HEK293 (cell line): ENCODE data around the gene PRICKLE1.

Source experiments
- CTCF ChIA-PET: fragments of 350-600 bp; formaldehyde crosslinking; extraction: SDS; loops from one replicate; lab custom pipeline; 2021; ENCODE audit warnings: antibody characterized with exemption; lab: Yijun Ruan, JAX
- POLR2A ChIA-PET: fragments of 300-600 bp; formaldehyde crosslinking; extraction: SDS; loops from one replicate; lab custom pipeline; 2020; ENCODE audit warnings: antibody characterized with exemption, inconsistent platforms; lab: Yijun Ruan, JAX
- H3K27ac ChIP-seq: fragments of 200-500 bp; sonication (Bioruptor generic); 2 replicates; pipeline ENCODE4 v1.5.1; 2014; ENCODE audit warnings: low read depth, low read length, control low read depth, inconsistent platforms; ENCODE audit errors: extremely low read depth
- H3K36me3 ChIP-seq, 2 experiments: fragments of 200-500 bp in 1 of 2; sonication (Bioruptor generic) in 1 of 2; 1 replicate in 1 of 2; 2 replicates in 1 of 2; pipeline ENCODE4 v1.5.1; 2014 to 2017; ENCODE audit warnings: inconsistent platforms in 2 of 2, low read length in 2 of 2; ENCODE audit not compliant: control insufficient read depth in 2 of 2, insufficient read depth in 1 of 2
- H3K4me1 ChIP-seq: fragments of 200-500 bp; sonication (Bioruptor generic); 2 replicates; pipeline ENCODE4 v1.5.1; 2014; ENCODE audit warnings: mild to moderate bottlenecking, low read length, inconsistent platforms; ENCODE audit not compliant: control insufficient read depth, insufficient read depth
- H3K4me3 ChIP-seq: 2 replicates; pipeline ENCODE4 v1.5.1; 2011; ENCODE audit warnings: low read depth, mild to moderate bottlenecking, control low read depth, low read length, moderate library complexity
- H3K9me3 ChIP-seq: fragments of 200-500 bp; sonication (Bioruptor generic); 2 replicates; pipeline ENCODE4 v1.5.1; 2014; ENCODE audit warnings: low read depth, low read length, inconsistent platforms; ENCODE audit not compliant: control insufficient read depth, insufficient read depth
- GLI4 ChIP-seq: fragments of 450-650 bp; formaldehyde crosslinking; IDR thresholded peaks from 2 replicates; pipeline ENCODE4 v1.5.1; 2016; ENCODE audit warnings: missing biosample characterization, missing genetic modification characterization
- HIC1 ChIP-seq: fragments of 450-650 bp; formaldehyde crosslinking; IDR thresholded peaks from 2 replicates; pipeline ENCODE4 v1.5.1; 2016; ENCODE audit warnings: missing biosample characterization, missing genetic modification characterization
- KLF10 ChIP-seq: fragments of 450-650 bp; IDR thresholded peaks from 2 replicates; pipeline ENCODE4 v1.5.1; 2018; ENCODE audit warnings: missing biosample characterization, mild to moderate bottlenecking, missing genetic modification characterization
- PRDM1 ChIP-seq: fragments of 450-650 bp; formaldehyde crosslinking; IDR thresholded peaks from 2 replicates; pipeline ENCODE4; 2016; ENCODE audit warnings: missing biosample characterization, missing genetic modification characterization
- SETDB1 ChIP-seq: IDR thresholded peaks from one replicate; pipeline ENCODE4 v1.6.1; 2017; ENCODE audit warnings: mild to moderate bottlenecking, low read length, moderate library complexity, mixed read lengths; ENCODE audit not compliant: insufficient read length
- YY1 ChIP-seq: fragments of 450-650 bp; formaldehyde crosslinking; IDR thresholded peaks from 2 replicates; pipeline ENCODE4 v1.5.1; 2018; ENCODE audit warnings: missing biosample characterization, missing genetic modification characterization
- ZBTB21 ChIP-seq: fragments of 450-650 bp; formaldehyde crosslinking; IDR thresholded peaks from 2 replicates; pipeline ENCODE4 v1.5.1; 2017; ENCODE audit warnings: missing biosample characterization, missing genetic modification characterization
- ZNF140 ChIP-seq: fragments of 450-650 bp; formaldehyde crosslinking; IDR thresholded peaks from 2 replicates; pipeline ENCODE4 v1.5.1; 2016; ENCODE audit warnings: missing biosample characterization, missing genetic modification characterization
- ZNF148 ChIP-seq: fragments of 450-650 bp; formaldehyde crosslinking; IDR thresholded peaks from 2 replicates; pipeline ENCODE4 v1.5.0; 2017; ENCODE audit warnings: missing biosample characterization, missing genetic modification characterization, borderline replicate concordance
- ZNF157 ChIP-seq: fragments of 450-650 bp; formaldehyde crosslinking; IDR thresholded peaks from 2 replicates; pipeline ENCODE4 v1.5.1; 2016; ENCODE audit warnings: missing biosample characterization, missing genetic modification characterization
- ZNF16 ChIP-seq: fragments of 450-650 bp; formaldehyde crosslinking; IDR thresholded peaks from 2 replicates; pipeline ENCODE4 v1.5.1; 2016; ENCODE audit warnings: low read depth, missing biosample characterization, missing genetic modification characterization
- ZNF211 ChIP-seq: fragments of 450-650 bp; formaldehyde crosslinking; IDR thresholded peaks from 2 replicates; pipeline ENCODE4 v1.5.1; 2016; ENCODE audit warnings: low read depth, missing biosample characterization, missing genetic modification characterization
- ZNF24 ChIP-seq: fragments of 450-650 bp; formaldehyde crosslinking; IDR thresholded peaks from 2 replicates; pipeline ENCODE4 v1.5.1; 2016; ENCODE audit warnings: missing biosample characterization, missing genetic modification characterization
- ZNF37A ChIP-seq: fragments of 450-650 bp; IDR thresholded peaks from 2 replicates; pipeline ENCODE4 v1.5.1; 2018; ENCODE audit warnings: missing biosample characterization, missing genetic modification characterization
- ZNF394 ChIP-seq: fragments of 450-650 bp; formaldehyde crosslinking; IDR thresholded peaks from 2 replicates; pipeline ENCODE4 v1.5.1; 2016; ENCODE audit warnings: missing biosample characterization, missing genetic modification characterization, mild to moderate bottlenecking, moderate library complexity, borderline replicate concordance
- ZNF48 ChIP-seq: fragments of 450-650 bp; formaldehyde crosslinking; IDR thresholded peaks from 2 replicates; pipeline ENCODE4 v1.5.1; 2016; ENCODE audit warnings: missing biosample characterization, missing genetic modification characterization
- ZNF701 ChIP-seq: fragments of 450-650 bp; formaldehyde crosslinking; IDR thresholded peaks from 2 replicates; pipeline ENCODE4 v1.5.1; 2016; ENCODE audit warnings: missing biosample characterization, missing genetic modification characterization
- ZNF76 ChIP-seq: fragments of 450-650 bp; formaldehyde crosslinking; IDR thresholded peaks from 2 replicates; pipeline ENCODE4; 2016; ENCODE audit warnings: low read depth, missing biosample characterization, missing genetic modification characterization, borderline replicate concordance
- ZNF777 ChIP-seq: fragments of 450-650 bp; formaldehyde crosslinking; IDR thresholded peaks from 2 replicates; pipeline ENCODE4 v1.5.1; 2017; ENCODE audit warnings: missing biosample characterization, missing genetic modification characterization, borderline replicate concordance
- ZNF843 ChIP-seq: fragments of 450-650 bp; formaldehyde crosslinking; IDR thresholded peaks from 2 replicates; pipeline ENCODE4 v1.5.1; 2016; ENCODE audit warnings: missing biosample characterization, missing genetic modification characterization

Gene PRICKLE1

DNA sequence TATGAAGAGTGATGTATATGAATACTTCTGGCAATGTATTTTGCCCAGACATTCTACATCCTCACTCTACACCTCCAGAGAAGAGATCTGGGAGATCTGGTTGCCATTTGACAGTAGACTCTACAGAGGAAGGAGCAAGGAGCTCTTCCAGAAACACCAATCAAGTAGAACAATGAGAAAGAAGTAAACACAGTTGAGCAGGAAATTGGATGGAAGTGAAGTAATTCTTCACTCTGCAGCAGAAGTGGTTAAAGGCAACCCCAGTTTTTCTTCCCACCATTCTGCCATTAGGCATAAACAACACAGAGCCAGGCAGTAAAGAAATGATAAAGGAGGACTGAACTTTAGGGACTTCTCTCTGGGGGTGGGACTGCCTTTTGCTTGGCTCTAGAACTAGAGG, 48.5 kb upstream of the PRICKLE1 start (continued):
- TF ChIP-seq ZNF24 (no peak), ZBTB21 (tag by site-specific recombination) (no peak), ZNF394 (tag by site-specific recombination) (no peak), HIC1 (tag by site-specific recombination) (no peak), ZNF37A (tag by site-specific recombination) (no peak)

- ChIA-PET POLR2A (interaction anchor here (0.6 kb wide), 1 partner anchor 12 kb away, joined by 3 read pairs; no protein-coding TSS in a partner anchor), CTCF (interaction anchor here (0.7 kb wide), 1 partner anchor 50 kb away, joined by 4 read pairs; no protein-coding TSS in a partner anchor)
- TF ChIP-seq ZNF701 (tag by site-specific recombination): no peak
- TF ChIP-seq ZNF777 (tag by site-specific recombination): no peak
- no peak for TF ChIP-seq ZNF140 (tag by site-specific recombination)
- TF ChIP-seq ZNF148 (tag by site-specific recombination): no peak
- no peak for TF ChIP-seq SETDB1
- TF ChIP-seq ZNF211 (tag by site-specific recombination): no peak
- no peak for TF ChIP-seq ZNF48 (tag by site-specific recombination)
- no peak for TF ChIP-seq ZNF76 (tag by site-specific recombination)
- Histone ChIP-seq H3K4me3 (no peak overlapping the region), H3K36me3 (no peaks in the 10 kb centered on the region), H3K27ac (no peak overlapping the region), H3K4me1 (no peaks in the 10 kb centered on the region), H3K9me3 (no peaks in the 10 kb centered on the region)
Observed at GRCh38 chr12:42636993-42637392, 47.4 kb upstream of the PRICKLE1 start.

GRCh38 chr12:42633594-42633993, 44.0 kb upstream of the PRICKLE1 start:
- Histone ChIP-seq H3K9me3 (no peaks in the 10 kb centered on the region), H3K36me3 (no peaks in the 10 kb centered on the region), H3K4me3 (no peak overlapping the region), H3K4me1 (peaks cover 9% of the 10 kb centered on the region), H3K27ac (no peak overlapping the region)
- ChIA-PET POLR2A (no interaction called here), CTCF (interaction anchor here (0.7 kb wide), 1 partner anchor 169 kb away, joined by 5 read pairs; no protein-coding TSS in a partner anchor)
- no peak for TF ChIP-seq GLI4 (tag by site-specific recombination)
- TF ChIP-seq ZNF157 (tag by site-specific recombination): no peak
- TF ChIP-seq YY1 (tag by site-specific recombination): no peak
- TF ChIP-seq ZNF843 (tag by site-specific recombination): no peak
- TF ChIP-seq PRDM1: no peak
- TF ChIP-seq ZNF16 (tag by site-specific recombination): no peak
- TF ChIP-seq KLF10 (tag by site-specific recombination): no peak
